HG03066 (cell line): ENCODE data around the gene CHD2.
A peak's percentile ranks its signal among the peaks of the same experiment; 100 is the strongest.
"Not testable (repeated sequence)": the region's sequence is repeated elsewhere in the genome, so short reads cannot be mapped to it uniquely, and the experiment has no call there.

Experiments used
- ATAC-seq: cut with Tn5 transposase; IDR thresholded peaks from one replicate; pipeline ENCODE4 v1.9.1; 2021; ENCODE audit warnings: low read depth; ENCODE audit not compliant: unreplicated experiment

Gene CHD2

DNA sequence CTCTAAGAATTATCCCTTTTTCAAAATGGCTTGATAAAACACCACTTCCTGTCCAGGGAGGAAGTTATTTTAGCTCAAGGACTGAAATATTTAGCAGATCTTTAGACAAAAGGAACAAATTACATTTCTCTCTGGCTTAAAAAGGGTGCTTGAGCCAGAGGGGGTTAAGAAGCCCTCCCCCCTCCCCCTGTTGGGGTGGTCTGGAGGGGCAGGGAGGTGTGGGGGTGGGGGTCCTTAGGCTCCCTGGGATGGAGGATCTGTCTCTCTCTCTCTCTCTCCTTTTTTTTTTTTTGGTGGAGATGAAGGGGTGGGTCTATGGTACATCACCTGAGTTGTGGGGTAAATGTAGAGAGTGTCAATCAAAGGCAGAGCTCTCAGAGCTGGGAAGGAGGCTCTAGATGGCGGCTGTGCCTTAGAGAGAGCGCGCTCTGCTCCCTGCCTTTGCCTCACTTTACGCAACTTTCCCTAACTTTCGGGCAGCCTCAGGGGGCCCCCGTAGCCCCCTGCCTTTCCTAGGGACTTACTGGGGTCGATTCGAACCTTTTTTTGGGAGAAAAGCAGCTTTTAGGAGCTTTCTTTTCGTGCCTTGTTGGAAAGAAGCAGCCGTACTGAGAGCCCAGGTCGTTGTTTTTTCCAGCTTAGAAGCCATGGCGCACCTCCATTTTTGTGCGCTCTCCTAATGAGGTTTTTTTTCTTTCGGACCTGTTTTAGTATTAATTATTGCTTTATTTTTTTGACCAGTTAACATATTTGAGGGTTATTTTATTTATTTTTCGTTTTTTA, at the start of gene CHD2:
Gene CHD2 (plus strand): TSS at position 377 of the 783 bp plus-strand sequence. CDS start 914 bp downstream, outside the sequence.
- ATAC-seq: peak; percentile 70

DNA sequence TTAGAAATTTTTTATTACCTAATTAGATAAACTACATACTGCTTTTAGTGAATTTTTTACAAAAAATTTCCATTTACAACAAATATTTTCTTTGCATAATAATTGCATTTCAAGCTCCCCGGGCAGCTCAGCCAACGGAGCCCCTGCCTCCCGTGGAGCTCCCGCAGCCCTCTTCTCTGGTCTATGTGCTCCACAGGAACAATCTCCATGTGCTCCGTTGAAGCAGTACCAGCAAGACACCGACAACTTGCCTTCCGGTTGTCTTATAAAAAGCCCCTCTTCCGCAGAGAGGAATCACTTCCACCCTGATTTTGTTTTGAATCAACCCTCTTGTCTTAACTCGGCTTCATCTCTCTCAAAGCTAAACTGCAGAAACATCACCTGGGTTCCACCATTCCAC, 46.9 kb upstream of the CHD2 start:
- ATAC-seq: no peak

DNA sequence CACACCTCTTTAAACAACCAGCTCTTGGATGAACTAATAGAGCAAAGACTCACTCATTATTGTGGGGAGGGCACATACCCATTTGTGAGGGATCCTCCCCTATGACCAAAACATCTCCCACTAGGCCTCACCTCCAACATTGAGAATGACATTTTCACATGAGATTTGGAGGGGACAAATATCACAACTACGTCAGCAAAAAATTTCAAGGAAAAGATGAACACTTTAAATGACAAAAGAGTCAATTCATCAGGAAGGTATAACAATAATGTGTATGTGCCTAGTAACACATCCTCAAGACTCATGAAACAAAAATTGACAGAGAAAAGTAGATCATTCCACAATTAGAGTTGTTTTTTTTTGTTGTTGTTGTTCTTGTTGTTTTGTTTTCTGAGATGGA, 38.4 kb upstream of the CHD2 start:
- no peak for ATAC-seq

DNA sequence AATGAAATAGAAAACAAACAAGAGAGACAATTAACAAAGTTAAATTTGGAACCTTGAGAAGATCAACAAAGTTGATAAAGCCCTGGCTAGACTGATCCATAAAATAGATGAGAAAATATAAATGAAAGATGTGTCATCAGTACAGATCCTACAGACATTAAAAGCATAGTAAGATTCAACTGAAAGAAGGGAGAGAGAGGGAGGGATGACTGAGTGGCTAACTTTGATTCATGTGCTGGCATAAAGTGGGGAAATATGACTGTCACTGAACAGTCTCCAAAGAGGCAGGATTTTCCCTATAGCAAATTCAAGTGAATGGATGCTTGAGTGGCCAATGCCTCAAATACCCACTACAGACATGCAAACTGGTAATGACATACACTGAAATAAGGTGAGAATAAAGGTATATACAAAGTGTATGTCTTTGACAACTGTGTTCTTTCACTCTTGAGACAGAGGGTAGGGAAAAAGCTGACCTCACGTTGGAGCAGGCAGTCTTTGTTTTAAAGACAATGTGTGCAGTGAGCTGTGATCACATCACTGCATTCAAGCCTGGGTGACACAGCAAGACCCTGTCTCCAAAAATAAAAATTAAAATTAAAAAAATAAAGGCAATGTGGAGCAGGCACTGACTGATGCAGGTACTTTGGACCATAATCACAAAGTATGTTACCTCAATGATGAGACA, 35.9 kb upstream of the CHD2 start:
- ATAC-seq: no peak

DNA sequence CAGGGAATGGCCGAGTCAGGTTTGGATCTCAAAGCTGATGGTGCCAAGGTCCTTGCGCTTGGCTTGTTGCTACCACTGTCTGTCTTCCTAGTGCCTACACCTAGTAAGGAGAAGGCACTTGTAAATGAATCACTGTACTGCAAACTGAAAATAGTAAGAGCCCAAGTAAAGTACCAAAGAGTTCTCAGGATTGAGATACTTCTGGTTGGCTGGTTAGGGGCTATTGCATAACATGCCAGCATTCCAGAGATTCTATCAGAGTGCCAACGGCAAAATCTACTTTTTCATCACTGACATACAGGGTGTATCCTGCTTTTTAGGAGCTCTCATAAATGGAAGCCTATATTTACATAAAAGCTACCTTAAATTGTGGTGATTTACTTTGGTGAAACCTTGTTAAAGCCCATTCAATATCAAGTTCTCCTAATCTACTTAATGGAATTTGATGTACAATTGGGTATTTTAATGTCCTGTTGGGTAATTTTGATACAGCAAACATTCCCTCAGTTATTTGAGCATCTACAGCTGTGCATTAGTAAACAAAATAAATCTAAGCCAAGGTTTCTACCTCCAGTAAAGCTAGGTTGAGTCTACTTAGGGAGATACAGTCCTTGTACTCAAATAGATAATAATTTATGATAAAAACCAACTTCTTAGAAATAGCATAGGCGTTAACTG, 30.7 kb upstream of the CHD2 start:
- no peak for ATAC-seq

DNA sequence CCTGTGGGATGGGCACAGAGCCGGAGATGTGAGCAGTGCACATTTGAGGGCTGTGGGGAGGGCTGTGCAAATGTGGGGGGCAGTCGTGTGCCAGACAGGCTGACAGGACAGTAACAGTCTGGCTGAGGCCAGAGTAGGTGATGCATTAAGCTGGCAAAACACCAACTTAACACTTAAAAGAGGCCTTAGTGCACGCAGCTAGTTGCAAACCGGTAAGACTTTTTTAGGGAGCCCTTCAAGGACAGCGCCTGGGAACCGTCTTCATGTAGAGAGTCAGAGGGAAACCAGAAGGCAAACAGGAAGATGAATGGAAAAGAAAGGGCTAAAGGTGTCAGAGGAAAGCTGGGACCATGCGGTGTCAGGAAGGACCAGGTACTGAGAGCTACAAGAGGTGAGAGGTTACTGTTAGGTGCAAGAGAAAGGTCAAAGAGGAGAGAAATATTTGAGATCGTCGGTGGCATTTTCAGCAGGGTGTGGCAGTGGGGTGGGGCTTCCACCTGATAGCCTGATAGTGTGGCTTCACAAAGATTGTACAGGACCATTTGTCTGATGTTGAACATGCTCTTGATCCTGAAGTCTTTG, 30.0 kb upstream of the CHD2 start:
- no peak for ATAC-seq

DNA sequence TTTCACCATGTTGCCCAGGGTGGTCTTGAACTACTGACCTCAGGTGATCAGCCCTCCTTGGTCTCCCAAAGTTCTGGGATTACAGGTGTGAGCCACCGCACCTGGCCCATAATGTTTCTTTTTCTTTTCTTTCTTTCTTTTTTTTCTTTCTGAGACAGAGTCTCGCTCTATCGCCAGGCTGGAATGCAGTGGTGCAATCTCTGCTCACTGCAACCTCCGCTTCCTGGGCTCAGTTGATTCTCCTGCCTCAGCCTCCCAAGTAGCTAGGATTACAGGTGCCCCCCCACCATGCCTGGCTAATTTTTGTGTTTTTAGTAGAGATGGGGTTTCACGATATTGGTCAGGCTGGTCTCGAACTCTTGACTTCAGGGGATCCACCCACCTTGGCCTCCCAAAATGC, 27.2 kb upstream of the CHD2 start:
- ATAC-seq: not testable (repeated sequence)

DNA sequence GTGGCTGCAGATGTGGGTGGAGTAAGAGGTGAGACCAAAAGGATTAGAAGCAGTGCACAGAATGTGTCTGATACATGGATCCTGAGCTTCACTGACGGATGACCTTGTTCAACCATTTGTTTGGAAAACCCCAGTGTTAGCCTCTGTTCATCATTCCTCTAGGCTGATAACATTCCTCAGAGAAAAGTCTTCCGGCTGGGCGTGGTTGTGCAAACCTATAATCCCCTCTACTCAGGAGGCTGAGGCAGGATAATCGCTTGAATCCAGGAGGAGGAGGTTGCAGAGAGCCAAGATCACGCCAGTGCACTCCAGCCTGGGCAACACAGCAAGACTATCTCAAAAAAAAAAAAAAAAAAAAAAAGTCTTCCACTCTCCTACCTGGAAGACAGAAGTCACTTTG, 23.1 kb upstream of the CHD2 start:
- no peak for ATAC-seq

DNA sequence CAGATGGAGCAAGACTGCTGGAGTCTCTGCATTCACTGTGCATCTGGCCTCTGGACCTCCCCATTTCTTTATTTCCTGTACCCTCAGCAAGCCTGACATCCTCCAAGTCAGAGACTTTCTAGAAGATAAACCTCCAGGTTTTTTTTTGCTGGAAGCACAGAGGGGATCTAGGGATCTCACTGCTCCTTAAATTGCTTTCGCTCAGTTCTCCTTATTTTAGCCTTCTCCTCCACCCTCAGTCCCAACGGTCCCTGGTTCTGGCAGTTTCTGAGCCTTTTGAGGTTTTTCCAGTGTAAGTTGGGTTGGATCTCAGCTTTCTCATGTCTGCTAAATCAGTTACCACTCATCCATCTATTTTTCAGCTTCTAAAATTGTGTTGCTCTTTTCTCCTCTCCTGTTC, 22.7 kb upstream of the CHD2 start:
- no peak for ATAC-seq

DNA sequence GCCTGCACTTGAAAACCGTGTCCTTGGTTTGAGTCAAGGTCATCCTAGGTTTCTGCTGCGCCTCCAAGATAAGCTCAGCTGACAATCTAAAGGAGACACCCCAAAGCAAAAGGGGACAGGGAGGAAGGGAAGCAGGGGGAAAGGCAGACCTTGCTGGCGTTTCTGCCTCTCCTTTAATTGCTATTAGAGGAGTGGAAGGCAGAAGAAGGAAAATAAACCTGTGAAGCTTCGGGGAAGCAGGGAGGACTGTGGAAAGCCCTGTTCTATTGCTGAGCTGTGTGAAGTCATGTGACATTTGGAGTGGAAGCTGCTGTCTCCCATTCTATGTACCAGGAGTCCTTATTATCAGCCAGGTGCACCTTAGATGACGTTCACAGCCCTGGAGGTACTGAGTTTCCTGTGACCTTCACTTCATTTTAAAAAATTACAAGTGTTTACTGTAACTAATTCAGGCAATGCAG, 21.5 kb upstream of the CHD2 start:
- ATAC-seq: no peak

DNA sequence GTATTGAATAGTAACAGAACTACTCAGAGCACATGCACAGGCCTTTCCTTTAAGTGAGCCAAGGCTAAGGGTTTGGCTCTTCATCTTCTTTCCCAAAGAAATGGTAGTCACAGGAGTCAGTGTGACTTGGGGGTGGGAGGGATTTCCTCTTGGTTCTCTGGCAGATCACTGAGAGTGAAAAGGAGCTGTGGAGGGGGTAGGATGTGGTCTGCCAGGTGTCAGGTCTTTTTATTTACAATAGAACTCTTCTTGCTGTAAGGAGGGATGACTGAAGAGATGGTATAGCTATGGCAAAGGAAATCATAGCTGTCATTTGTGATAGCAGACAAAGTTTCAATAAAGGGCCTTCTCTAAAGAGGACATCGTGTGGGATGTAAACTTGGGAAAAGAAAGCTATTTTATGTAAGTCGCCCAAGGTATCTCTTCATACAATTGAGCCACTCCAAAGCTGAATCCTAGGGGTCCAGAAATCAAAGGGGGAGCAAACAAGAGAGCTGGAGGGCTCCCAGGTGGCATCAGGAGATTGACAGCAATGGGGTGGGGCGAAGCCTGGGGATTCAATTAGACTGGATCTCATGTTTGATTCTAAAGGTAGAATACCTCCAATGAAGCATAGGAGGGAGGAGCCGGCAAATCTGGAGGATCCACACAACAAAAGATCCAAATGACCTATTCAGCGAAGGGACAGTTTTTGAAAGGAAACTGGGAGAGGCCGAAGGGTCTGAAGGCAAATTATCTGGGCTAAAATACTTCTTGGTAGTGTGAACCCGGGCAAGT, 20.0 kb upstream of the CHD2 start:
- ATAC-seq: no peak

DNA sequence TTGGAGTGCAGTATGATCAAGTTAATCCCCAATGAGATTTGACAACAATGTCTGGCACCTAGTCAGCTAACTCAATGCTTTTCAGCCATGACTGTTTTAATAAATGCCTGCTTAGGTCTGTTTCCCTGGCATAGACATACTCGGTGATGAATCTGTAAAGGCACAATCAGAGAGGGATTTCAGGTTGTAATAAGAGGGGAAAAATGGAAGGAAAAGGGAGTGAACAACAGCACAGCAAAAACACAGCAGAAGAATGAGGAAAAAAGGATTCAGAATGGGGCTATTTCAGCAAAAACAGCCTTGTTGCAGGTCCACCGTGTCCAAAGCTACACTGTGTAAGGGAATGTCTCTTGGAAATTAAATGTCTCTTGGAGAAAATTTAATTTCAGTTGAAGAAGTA, 19.3 kb upstream of the CHD2 start:
- ATAC-seq: no peak

DNA sequence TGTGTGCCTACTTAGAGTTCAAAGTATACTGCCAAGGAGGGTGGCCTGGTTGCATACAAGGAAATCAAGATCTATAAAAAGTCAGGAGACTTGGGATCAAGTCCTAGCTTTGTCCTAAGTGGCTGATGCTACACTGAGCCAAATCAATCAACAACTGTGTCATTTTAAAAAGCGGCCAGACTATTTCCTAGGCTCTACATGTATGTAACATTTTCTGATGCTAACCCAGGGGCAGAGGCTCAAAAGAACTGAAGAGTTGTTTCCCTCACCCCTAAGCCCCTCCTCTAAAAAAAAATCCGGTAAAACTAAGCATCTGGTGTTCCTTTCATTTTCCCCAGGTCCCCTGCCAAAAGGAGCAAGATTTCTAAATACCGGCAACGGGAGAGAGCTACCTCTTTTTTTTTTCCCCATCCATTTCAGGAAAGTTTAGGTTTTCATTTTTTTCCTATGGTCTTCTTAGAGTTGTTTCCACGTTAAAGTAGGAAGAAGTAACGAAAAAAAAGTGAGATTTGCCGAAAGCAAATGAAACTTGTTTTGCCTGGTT, 18.8 kb upstream of the CHD2 start:
- no peak for ATAC-seq

DNA sequence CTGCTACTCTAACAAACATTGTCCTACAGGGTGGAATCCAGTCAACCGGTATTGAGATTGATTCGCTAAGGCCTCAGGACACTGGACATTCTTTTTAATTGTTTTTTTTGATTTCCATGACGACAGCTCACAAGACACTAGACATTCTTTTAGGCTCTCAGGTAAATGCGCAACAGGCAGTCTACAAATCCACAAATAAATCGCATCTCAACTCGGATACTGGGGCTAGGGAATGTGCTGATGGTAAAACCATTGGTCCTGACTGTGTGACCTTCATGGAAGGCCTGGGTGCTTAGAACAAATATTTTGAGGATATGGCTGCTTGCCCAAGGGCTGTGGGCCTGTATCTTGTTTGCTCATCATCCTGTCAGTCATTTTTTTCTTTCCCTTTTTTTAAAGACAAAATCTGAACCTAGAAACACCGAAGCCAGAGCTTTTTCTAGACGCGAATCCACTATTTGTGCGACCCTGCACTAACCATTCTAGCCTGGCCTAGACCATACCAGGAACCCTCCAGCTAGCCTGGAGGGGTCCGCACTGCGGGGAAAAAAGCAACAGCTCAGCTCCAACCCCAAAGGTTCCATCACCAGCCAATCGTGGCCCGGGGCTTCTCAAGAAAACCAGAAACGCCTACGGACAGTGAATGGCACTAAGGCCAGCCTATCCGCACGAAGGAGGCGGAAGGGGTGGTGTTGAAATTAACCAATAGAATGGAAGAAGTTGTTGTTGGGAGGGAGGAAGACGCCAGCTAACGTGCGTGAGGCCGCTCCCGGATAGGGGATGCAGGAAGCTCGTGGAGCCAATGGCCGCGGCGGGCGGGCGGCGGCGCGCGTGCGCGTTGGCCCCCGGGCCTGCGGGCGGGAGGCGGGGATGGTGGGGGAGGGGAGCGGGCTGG, 18.1 kb upstream of the CHD2 start:
- peak; percentile 93 for ATAC-seq

DNA sequence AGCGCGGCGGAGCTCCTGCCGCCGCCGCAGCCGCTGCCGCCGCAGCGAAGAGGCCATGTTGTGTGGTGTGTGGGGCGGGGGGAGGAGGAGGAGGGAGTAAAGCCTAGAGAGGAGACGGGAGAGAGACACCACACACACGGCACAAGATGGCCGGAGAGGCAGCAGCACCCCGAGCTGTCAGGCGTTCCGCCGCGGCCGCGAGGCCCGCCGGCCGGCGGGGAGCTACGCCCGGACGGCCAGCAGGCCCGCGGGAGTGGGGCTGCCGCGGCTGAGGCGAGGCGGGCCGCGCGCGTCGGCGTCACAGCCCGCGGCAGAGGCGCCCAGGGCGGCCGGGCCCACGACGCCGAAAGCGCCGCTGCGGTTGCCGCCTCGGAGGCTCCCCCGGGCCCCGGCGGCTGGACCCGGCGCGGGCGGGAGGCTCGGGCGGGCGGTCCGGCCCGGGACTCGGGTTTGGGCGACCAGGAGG, 17.4 kb upstream of the CHD2 start:
- peak; percentile 59 for ATAC-seq

DNA sequence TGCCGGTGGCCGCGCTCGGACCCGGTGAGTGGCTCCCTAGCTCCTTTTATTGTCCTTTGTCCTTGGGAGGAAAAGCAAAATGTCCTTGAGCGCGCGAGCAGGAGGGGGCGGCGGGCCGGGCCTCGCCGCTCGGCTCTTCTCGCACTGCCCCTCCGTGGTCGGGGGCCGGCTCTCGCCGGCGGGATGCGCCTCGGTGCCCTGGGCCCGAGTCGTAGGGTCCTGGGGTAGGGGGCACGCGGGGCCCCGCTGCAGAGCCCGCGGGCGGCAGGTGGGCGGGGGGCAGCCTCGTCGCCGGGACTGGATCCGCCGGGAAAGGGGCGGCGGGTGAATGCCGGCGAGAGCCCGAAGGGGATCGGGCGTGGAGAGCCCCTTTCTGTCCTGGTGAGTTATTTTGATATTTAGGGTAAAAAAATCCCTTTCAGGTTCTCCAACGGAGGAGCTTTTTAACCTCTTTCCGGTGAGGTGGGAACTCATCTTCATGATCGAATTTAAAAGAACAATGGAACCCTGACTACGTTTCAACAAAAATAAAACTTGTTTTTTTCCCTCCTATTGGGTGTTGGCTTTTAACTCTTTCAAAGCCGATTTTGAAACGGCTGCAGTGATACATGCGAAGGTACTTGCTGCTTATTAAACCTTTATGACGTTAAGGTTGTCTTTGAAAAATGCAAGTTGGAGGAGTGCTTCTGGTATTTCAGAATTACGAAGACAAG, 16.8 kb upstream of the CHD2 start:
- ATAC-seq: peak; percentile 4

DNA sequence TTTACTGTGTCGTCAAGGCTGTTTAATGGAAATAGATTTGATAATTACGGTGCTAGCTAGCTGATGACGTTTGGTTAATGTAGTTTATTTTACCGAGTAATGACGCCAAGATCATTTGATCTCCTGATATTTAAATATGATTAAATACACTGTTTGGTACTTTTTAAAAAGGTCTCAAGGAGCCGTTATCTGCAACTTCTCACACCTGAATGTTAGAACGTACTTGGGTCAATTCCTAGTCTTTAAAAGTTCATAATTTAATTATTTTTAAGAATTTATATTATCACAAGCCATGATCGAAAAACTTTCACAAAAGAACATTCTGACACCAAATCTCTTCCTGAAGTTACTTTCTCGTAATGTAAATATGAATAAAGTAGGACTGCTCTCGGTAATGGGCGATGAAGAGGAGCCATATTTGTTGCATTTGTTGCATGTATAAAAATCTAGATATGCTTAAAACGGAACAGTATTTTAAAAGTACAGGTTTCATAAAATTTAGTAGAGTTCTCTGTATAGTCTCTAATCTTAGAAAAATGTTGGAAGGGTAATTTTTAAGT, 16.2 kb upstream of the CHD2 start:
- ATAC-seq: no peak
